ENCODE results near the gene ABITRAM.

GRCh38 chr9:108972626-108973209 lies 38.5 kb downstream of the ABITRAM start:
- TF ChIP-seq CTCF (IDR thresholded peaks at IDR 0.05) = no peak
- TF ChIP-seq POLR2A (IDR thresholded peaks at IDR 0.05) = no peak
